ENCODE measurements around the gene LBP.

Gene LBP

GRCh38 chr20:38299963-38300362 lies 46.3 kb upstream of the LBP start:
- no peak overlapping the region for H3K27ac ChIP-seq (ENCODE audit: low read length)
- no peaks in the 10 kb centered on the region for H3K27me3 ChIP-seq (replicated peaks; ENCODE audit: insufficient read depth, low read length)
- H3K79me2 ChIP-seq (ENCODE audit: low read length): no peaks in the 10 kb centered on the region
- no peaks in the 10 kb centered on the region for H3K9me2 ChIP-seq (replicated peaks; ENCODE audit: insufficient read depth, low read length)
- H3K4me3 ChIP-seq (ENCODE audit: low read length): no peak overlapping the region
- no peak overlapping the region for H3K9ac ChIP-seq (ENCODE audit: low read length)
- no peaks in the 10 kb centered on the region for H4K20me1 ChIP-seq (ENCODE audit: insufficient read depth, low read length)
- no peak overlapping the region for H3K4me2 ChIP-seq (ENCODE audit: low read depth, low read length)
- TF ChIP-seq EZH2phosphoT487 (IDR thresholded peaks at IDR 0.05; ENCODE audit: low read length) (no peak), CTCF (IDR thresholded peaks at IDR 0.05; ENCODE audit: low read length) (no peak), EZH2 (optimal IDR thresholded peaks at IDR 0.05; ENCODE audit: low read depth, low read length) (no peak)
- H2AFZ ChIP-seq (ENCODE audit: low read length): no peak overlapping the region
- no peaks in the 10 kb centered on the region for H3K4me1 ChIP-seq (ENCODE audit: low read length)
- H3F3A ChIP-seq (ENCODE audit: insufficient read depth, low read length): no peaks in the 10 kb centered on the region
- no peak for DNase-seq
- no peaks in the 10 kb centered on the region for H3K9me3 ChIP-seq (replicated peaks; ENCODE audit: insufficient read depth, low read length)
- no peaks in the 10 kb centered on the region for H3K36me3 ChIP-seq (replicated peaks; ENCODE audit: insufficient read depth, low read length)

GRCh38 chr20:38300438-38300837 lies 45.8 kb upstream of the LBP start:
- Histone ChIP-seq H2AFZ (ENCODE audit: low read length) (no peak overlapping the region), H3K9me3 (replicated peaks; ENCODE audit: insufficient read depth, low read length) (no peaks in the 10 kb centered on the region), H4K20me1 (ENCODE audit: insufficient read depth, low read length) (no peaks in the 10 kb centered on the region), H3K79me2 (ENCODE audit: low read length) (no peaks in the 10 kb centered on the region), H3K4me1 (ENCODE audit: low read length) (no peaks in the 10 kb centered on the region), H3K27ac (ENCODE audit: low read length) (no peak overlapping the region), H3K9ac (ENCODE audit: low read length) (no peak overlapping the region), H3K4me2 (ENCODE audit: low read depth, low read length) (no peak overlapping the region), H3K27me3 (replicated peaks; ENCODE audit: insufficient read depth, low read length) (no peaks in the 10 kb centered on the region), H3K9me2 (replicated peaks; ENCODE audit: insufficient read depth, low read length) (no peaks in the 10 kb centered on the region), H3K4me3 (ENCODE audit: low read length) (no peak overlapping the region), H3K36me3 (replicated peaks; ENCODE audit: insufficient read depth, low read length) (no peaks in the 10 kb centered on the region), H3F3A (ENCODE audit: insufficient read depth, low read length) (no peaks in the 10 kb centered on the region)
- TF ChIP-seq EZH2phosphoT487 (IDR thresholded peaks at IDR 0.05; ENCODE audit: low read length) (no peak), EZH2 (optimal IDR thresholded peaks at IDR 0.05; ENCODE audit: low read depth, low read length) (no peak), CTCF (IDR thresholded peaks at IDR 0.05; ENCODE audit: low read length) (no peak)
- DNase-seq: no peak

GRCh38 chr20:38301309-38301708 lies 45.0 kb upstream of the LBP start:
- no peak overlapping the region for H3K4me2 ChIP-seq (ENCODE audit: low read depth, low read length)
- no peak overlapping the region for H2AFZ ChIP-seq (ENCODE audit: low read length)
- H4K20me1 ChIP-seq (ENCODE audit: insufficient read depth, low read length): no peaks in the 10 kb centered on the region
- no peaks in the 10 kb centered on the region for H3F3A ChIP-seq (ENCODE audit: insufficient read depth, low read length)
- no peak for DNase-seq
- no peak for TF ChIP-seq EZH2 (optimal IDR thresholded peaks at IDR 0.05; ENCODE audit: low read depth, low read length)
- no peak for TF ChIP-seq CTCF (IDR thresholded peaks at IDR 0.05; ENCODE audit: low read length)
- TF ChIP-seq EZH2phosphoT487 (IDR thresholded peaks at IDR 0.05; ENCODE audit: low read length): no peak
- no peaks in the 10 kb centered on the region for H3K9me3 ChIP-seq (replicated peaks; ENCODE audit: insufficient read depth, low read length)
- H3K4me3 ChIP-seq (ENCODE audit: low read length): no peak overlapping the region
- no peaks in the 10 kb centered on the region for H3K9me2 ChIP-seq (replicated peaks; ENCODE audit: insufficient read depth, low read length)
- no peaks in the 10 kb centered on the region for H3K27me3 ChIP-seq (replicated peaks; ENCODE audit: insufficient read depth, low read length)
- H3K9ac ChIP-seq (ENCODE audit: low read length): no peak overlapping the region
- H3K27ac ChIP-seq (ENCODE audit: low read length): no peak overlapping the region
- no peaks in the 10 kb centered on the region for H3K4me1 ChIP-seq (ENCODE audit: low read length)
- H3K79me2 ChIP-seq (ENCODE audit: low read length): no peaks in the 10 kb centered on the region
- H3K36me3 ChIP-seq (replicated peaks; ENCODE audit: insufficient read depth, low read length): no peaks in the 10 kb centered on the region

All from MM.1S (cell line).